K562 (cell line): ENCODE measurements around the gene PSMD14.

Source experiments
- BHLHE40 ChIP-seq: IDR thresholded peaks from 2 replicates; pipeline ENCODE4 v1.6.1; 2011; ENCODE audit warnings: low read length, improper control_type of control experiment
- EP300 ChIP-seq: IDR thresholded peaks from 2 replicates; pipeline ENCODE4 v1.6.1; 2012; ENCODE audit warnings: low read length, improper control_type of control experiment
- JUND ChIP-seq, 2 experiments: IDR thresholded peaks; 2 replicates in 1 of 2; 3 replicates in 1 of 2; pipeline ENCODE4 v1.6.1; 2011; ENCODE audit warnings: borderline replicate concordance in 2 of 2, low read depth in 2 of 2, low read length in 2 of 2, improper control_type of control experiment in 1 of 2, missing biosample characterization in 1 of 2, missing genetic modification characterization in 1 of 2, missing genetic modification reagents in 1 of 2
- MEF2A ChIP-seq: IDR thresholded peaks from 2 replicates; pipeline ENCODE4 v1.6.1; 2011; ENCODE audit warnings: low read depth, mild to moderate bottlenecking, low read length, moderate library complexity; ENCODE audit not compliant: control insufficient read depth
- POLR2A ChIP-seq: fragments of 450-650 bp; conservative IDR thresholded peaks from 2 replicates; pipeline ENCODE4 v1.6.1; 2016
- POLR2AphosphoS5 ChIP-seq: IDR thresholded peaks from 2 replicates; pipeline ENCODE4 v1.6.1; 2011; ENCODE audit warnings: mild to moderate bottlenecking, low read depth, low read length, moderate library complexity; ENCODE audit not compliant: control insufficient read depth, insufficient read depth
- TAF1 ChIP-seq: IDR thresholded peaks from 2 replicates; pipeline ENCODE4 v1.6.1; 2011; ENCODE audit warnings: mild to moderate bottlenecking, low read length, moderate library complexity; ENCODE audit not compliant: insufficient read depth, control insufficient read depth, severe bottlenecking; ENCODE audit errors: extremely low read depth

DNA sequence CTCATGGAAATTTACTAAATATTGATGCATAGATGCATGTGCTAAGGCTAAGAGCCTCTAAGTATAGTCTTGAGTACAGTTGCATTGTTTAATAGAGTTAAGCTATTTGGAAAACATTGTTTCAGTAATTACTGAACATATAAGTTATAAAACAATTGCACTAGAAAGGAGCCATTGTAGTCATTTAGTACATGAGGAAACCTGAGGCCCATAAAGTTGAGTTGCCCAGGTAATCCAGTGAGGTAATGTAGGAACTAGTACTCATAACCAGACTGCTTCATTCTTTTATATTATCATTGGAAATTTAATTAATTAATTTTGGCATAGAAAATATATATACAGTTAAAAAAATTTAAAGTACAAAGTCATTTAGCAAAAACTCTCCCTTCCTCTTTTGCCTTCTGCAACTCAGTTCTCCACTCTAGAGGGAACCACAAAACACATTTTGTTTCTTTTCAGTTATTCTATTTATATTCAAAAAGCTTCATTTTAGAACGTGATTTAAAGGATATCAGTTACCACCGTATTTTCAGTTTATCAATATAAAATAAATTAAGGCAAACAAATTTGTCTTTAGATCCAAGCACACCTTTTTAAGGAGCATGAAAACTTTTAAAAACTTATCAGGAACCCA lies 80.0 kb downstream of the PSMD14 start:
- no peak for TF ChIP-seq JUND (IDR thresholded peaks at IDR 0.05; ENCODE audit: borderline replicate concordance, low read depth, low read length)
- no peak for TF ChIP-seq JUND (tag; IDR thresholded peaks at IDR 0.05; ENCODE audit: borderline replicate concordance, low read depth, low read length)
- no peak for TF ChIP-seq POLR2A
- TF ChIP-seq EP300, result no peak
- no peak for TF ChIP-seq BHLHE40
- TF ChIP-seq MEF2A, result no peak
- no peak for TF ChIP-seq TAF1
- TF ChIP-seq POLR2AphosphoS5, result no peak
